Body of pancreas (tissue), 4 donors: ENCODE data around the gene MCRIP1. TPM values are rescaled to one million over a fixed set of nuclear protein-coding genes. Genes with fewer than 3 reads are reported as not detected.

Experiments
- ATAC-seq: fragments of 150-250 bp; one replicate; pipeline ENCODE4 v1.9.1; 2016
- DNase-seq, 4 donors: peaks; one replicate each; pipeline ENCODE4 v3.0.0-alpha.2; 2019
- H3K27ac ChIP-seq, 4 donors: fragments of 200-600 bp; sonication (generic); 1 replicate in 3 of 4; 2 replicates in 1 of 4; pipeline versions ENCODE4 v1.5.1 to v1.6.1; 2016 to 2019; ENCODE audit warnings: mild to moderate bottlenecking in 1 of 4, mixed read lengths in 1 of 4, moderate library complexity in 1 of 4
- H3K27me3 ChIP-seq, 2 donors: fragments of 200-600 bp; sonication (generic); one replicate each; pipeline ENCODE4 v1.6.0; 2016; ENCODE audit warnings: mild to moderate bottlenecking in 1 of 2
- H3K36me3 ChIP-seq, 2 donors: fragments of 200-600 bp; sonication (generic); replicated peaks in 1 of 2; 2 replicates each; pipeline ENCODE4 v1.5.1; 2016; ENCODE audit warnings: low read depth in 2 of 2; ENCODE audit not compliant: insufficient read depth in 1 of 2
- H3K4me1 ChIP-seq: fragments of 200-600 bp; sonication (generic); one replicate; pipeline ENCODE4 v1.6.0; 2016
- H3K4me3 ChIP-seq, 2 donors: fragments of 200-600 bp; sonication (generic); 1 replicate in 1 of 2; 2 replicates in 1 of 2; pipeline ENCODE4 v1.5.1; 2016 to 2019
- H3K9me3 ChIP-seq, 3 donors: fragments of 200-600 bp; sonication (generic); 1 replicate in 2 of 3; 2 replicates in 1 of 3; pipeline ENCODE4 v1.5.1; 2016
- CTCF ChIP-seq, 7 experiments: fragments of 450-650 bp in 4 of 7; fragments of 200-600 bp in 3 of 7; sonication (generic) in 3 of 7; IDR thresholded peaks; one replicate each; pipeline ENCODE4 v1.5.1; 2016 to 2019; ENCODE audit warnings: antibody characterized with exemption in 7 of 7
- POLR2A ChIP-seq, 3 donors: fragments of 450-650 bp; IDR thresholded peaks; one replicate each; pipeline ENCODE4 v1.6.1; 2016; ENCODE audit warnings: antibody characterized with exemption in 3 of 3, mild to moderate bottlenecking in 2 of 3
- WGBS, 2 donors: methylation state at CpG; one replicate each; pipeline ENCODE4 v1.1.5; 2017; 5-methylcytosine and 5-hydroxymethylcytosine counted together
- intact Hi-C: fragments of 100-400 bp; cut with DNase I; formaldehyde crosslinking; loops from one replicate; pipeline ENCODE4 v1.15.1; 2023
- total RNA-seq, 2 donors: library from RNA; depleted of rRNA; stranded (reverse); fragments of >200 nt; gene quantifications; one replicate each; pipeline ENCODE4 v1.1.0, GENCODE V29; 2016

Gene MCRIP1
- total RNA-seq, 2 donors from 2014 or later: 46.1 to 65.6 TPM

- Histone ChIP-seq H3K27ac (no peak overlapping the region), H3K4me1 (peaks cover 22% of the 10 kb centered on the region), H3K36me3 (no peaks in the 10 kb centered on the region), H3K9me3 (no peaks in the 10 kb centered on the region), H3K27me3 (peaks cover 4 to 42% of the 10 kb centered on the region in 2 donors), H3K4me3 (no peak overlapping the region)
- DNase-seq: peak in 2 of 4 donors; percentile 54
- WGBS, 2 donors: 3 to 4% methylated on average over 15 to 65 of the region's 65 CpGs
- intact Hi-C loops: no loop called here
- no peak for TF ChIP-seq CTCF (IDR thresholded peaks at IDR 0.05)
- TF ChIP-seq POLR2A (IDR thresholded peaks at IDR 0.05): no peak
- ATAC-seq: peak; percentile 36
Measured at GRCh38 chr17:81804559-81805399, 28.3 kb downstream of the MCRIP1 start.

- Histone ChIP-seq H3K4me1 (peaks cover 22% of the 10 kb centered on the region), H3K27me3 (peaks cover 4 to 42% of the 10 kb centered on the region in 2 donors), H3K4me3 (no peak within 1 kb of the TSS), H3K27ac (no peak within 1 kb of the TSS), H3K36me3 (no peaks in the 10 kb centered on the region), H3K9me3 (no peaks in the 10 kb centered on the region)
- TF ChIP-seq POLR2A (IDR thresholded peaks at IDR 0.05): no peak
- no peak for TF ChIP-seq CTCF (IDR thresholded peaks at IDR 0.05)
- intact Hi-C loops: no loop called here
- DNase-seq (no peak), ATAC-seq (peak; percentile 24)
- WGBS, 2 donors: 3% methylated on average over 77 of the region's 110 CpGs; no CpG with 5 or more reads in 1 of the 2 donors
Measured at GRCh38 chr17:81803728-81804558, 29.1 kb downstream of the MCRIP1 start, which contains the start of gene GCGR. GCGR (plus strand) TSS chr17:81804150; CDS start chr17:81809019, 4,869 bp downstream.

- Histone ChIP-seq H3K4me3 (no peak overlapping the region), H3K36me3 (no peaks in the 10 kb centered on the region), H3K27me3 (peaks cover 4 to 42% of the 10 kb centered on the region in 2 donors), H3K9me3 (no peaks in the 10 kb centered on the region), H3K4me1 (peaks cover 22% of the 10 kb centered on the region), H3K27ac (no peak overlapping the region)
- 28 to 45% methylated on average over 15 to 26 of the region's 26 CpGs for WGBS, 2 donors
- DNase-seq (no peak), ATAC-seq (no peak)
- intact Hi-C loops: no loop called here
- no peak for TF ChIP-seq CTCF (IDR thresholded peaks at IDR 0.05)
- no peak for TF ChIP-seq POLR2A (IDR thresholded peaks at IDR 0.05)
Measured at GRCh38 chr17:81802856-81803643, 30.0 kb downstream of the MCRIP1 start.

DNA sequence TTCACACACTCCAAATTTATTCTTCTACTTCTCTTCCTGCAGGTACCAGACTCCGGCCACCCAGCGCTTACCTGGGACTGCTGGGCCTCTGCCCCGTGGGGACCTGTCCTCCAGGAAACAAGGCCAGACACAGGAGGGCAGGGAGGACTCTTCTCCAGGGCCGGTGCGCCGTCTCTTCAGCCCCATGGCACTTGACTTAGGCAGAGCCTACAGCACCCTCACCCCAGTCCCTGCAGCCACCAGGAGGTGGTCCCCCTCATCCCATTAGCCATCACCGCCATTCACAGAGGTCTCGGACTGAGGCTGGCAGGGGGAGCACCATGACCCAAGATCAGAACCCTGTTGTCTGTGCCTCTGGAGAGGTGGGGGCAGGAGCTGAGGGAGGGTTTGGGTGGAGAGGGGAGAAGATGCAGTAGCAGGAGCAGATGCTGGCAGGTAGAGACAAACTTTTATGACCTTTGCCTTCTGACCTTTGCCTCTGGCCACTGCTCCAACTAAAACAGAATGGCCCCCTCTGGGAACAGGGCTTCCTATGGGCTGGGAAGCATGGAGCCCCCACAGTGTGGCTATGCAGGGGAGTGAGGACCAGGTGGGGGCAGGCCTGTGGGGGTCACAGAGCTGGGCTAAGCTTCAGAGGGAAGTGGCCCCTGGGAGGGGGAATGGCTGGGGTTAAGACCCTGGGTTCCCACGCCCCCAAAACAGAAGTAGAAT lies 30.9 kb downstream of the MCRIP1 start:
- TF ChIP-seq CTCF (IDR thresholded peaks at IDR 0.05) (no peak), POLR2A (IDR thresholded peaks at IDR 0.05) (no peak)
- Histone ChIP-seq H3K4me1 (peaks cover 22% of the 10 kb centered on the region), H3K9me3 (no peaks in the 10 kb centered on the region), H3K27ac (no peak overlapping the region), H3K36me3 (no peaks in the 10 kb centered on the region), H3K27me3 (peaks cover 4 to 42% of the 10 kb centered on the region in 2 donors), H3K4me3 (no peak overlapping the region)
- ATAC-seq: no peak
- no peak for DNase-seq
- intact Hi-C loops: no loop called here
- 67 to 82% methylated on average over 9 of the region's 9 CpGs for WGBS, 2 donors
